ENCODE measurements around the gene GRIK1.

Gene GRIK1

GRCh38 chr21:29789393-29789792, 150.4 kb downstream of the GRIK1 start:
- in situ Hi-C loops (cut with MboI; ENCODE audit: low sequenced_read_pairs) = no loop called here

GRCh38 chr21:29788752-29789151, 151.0 kb downstream of the GRIK1 start:
- in situ Hi-C loops (cut with MboI; ENCODE audit: low sequenced_read_pairs) = no loop called here

GRCh38 chr21:29787361-29787909, 152.4 kb downstream of the GRIK1 start:
- in situ Hi-C loops (cut with MboI; ENCODE audit: low sequenced_read_pairs) = no loop called here

- in situ Hi-C loops (cut with MboI; ENCODE audit: low sequenced_read_pairs) = no loop called here
Measured at GRCh38 chr21:29786496-29787360, 153.1 kb downstream of the GRIK1 start.

- in situ Hi-C loops (cut with MboI; ENCODE audit: low sequenced_read_pairs) = no loop called here
Measured at GRCh38 chr21:29777160-29777559, 162.6 kb downstream of the GRIK1 start.

- in situ Hi-C loops (cut with MboI; ENCODE audit: low sequenced_read_pairs) = no loop called here
Measured at GRCh38 chr21:29775462-29775861, 164.3 kb downstream of the GRIK1 start.

GRCh38 chr21:29771491-29772066, 168.2 kb downstream of the GRIK1 start:
- in situ Hi-C loops (cut with MboI; ENCODE audit: low sequenced_read_pairs) = no loop called here

- in situ Hi-C loops (cut with MboI; ENCODE audit: low sequenced_read_pairs) = no loop called here
Measured at GRCh38 chr21:29763674-29764073, 176.1 kb downstream of the GRIK1 start.

GRCh38 chr21:29762570-29763082, 177.2 kb downstream of the GRIK1 start:
- in situ Hi-C loops (cut with MboI; ENCODE audit: low sequenced_read_pairs) = no loop called here

- in situ Hi-C loops (cut with MboI; ENCODE audit: low sequenced_read_pairs) = no loop called here
Measured at GRCh38 chr21:29753216-29753615, 186.6 kb downstream of the GRIK1 start.

- in situ Hi-C loops (cut with MboI; ENCODE audit: low sequenced_read_pairs) = no loop called here
Measured at GRCh38 chr21:29751473-29752185, 188.2 kb downstream of the GRIK1 start.

GRCh38 chr21:29749957-29750356, 189.8 kb downstream of the GRIK1 start:
- in situ Hi-C loops (cut with MboI; ENCODE audit: low sequenced_read_pairs) = no loop called here

GRCh38 chr21:29749223-29749622, 190.6 kb downstream of the GRIK1 start:
- in situ Hi-C loops (cut with MboI; ENCODE audit: low sequenced_read_pairs) = no loop called here

GRCh38 chr21:29748391-29749167, 191.2 kb downstream of the GRIK1 start:
- in situ Hi-C loops (cut with MboI; ENCODE audit: low sequenced_read_pairs) = no loop called here

- in situ Hi-C loops (cut with MboI; ENCODE audit: low sequenced_read_pairs) = no loop called here
Measured at GRCh38 chr21:29741761-29742160, 198.0 kb downstream of the GRIK1 start.

- in situ Hi-C loops (cut with MboI; ENCODE audit: low sequenced_read_pairs) = no loop called here
Measured at GRCh38 chr21:29739176-29739575, 200.6 kb downstream of the GRIK1 start.

- in situ Hi-C loops (cut with MboI; ENCODE audit: low sequenced_read_pairs) = no loop called here
Measured at GRCh38 chr21:29738730-29739129, 201.1 kb downstream of the GRIK1 start.

GRCh38 chr21:29737186-29737585, 202.6 kb downstream of the GRIK1 start:
- in situ Hi-C loops (cut with MboI; ENCODE audit: low sequenced_read_pairs) = no loop called here

- in situ Hi-C loops (cut with MboI; ENCODE audit: low sequenced_read_pairs) = no loop called here
Measured at GRCh38 chr21:29730281-29730680, 209.5 kb downstream of the GRIK1 start.

GRCh38 chr21:29726044-29726443, 213.8 kb downstream of the GRIK1 start:
- in situ Hi-C loops (cut with MboI; ENCODE audit: low sequenced_read_pairs) = no loop called here
